ENCODE data around the gene ABR.
A peak's percentile ranks its signal among the peaks of the same experiment; 100 is the strongest.

- TF ChIP-seq POLR2A (IDR thresholded peaks at IDR 0.05) = no peak
- TF ChIP-seq CTCF (IDR thresholded peaks at IDR 0.05) = no peak
- peak in 1 of 4 donors; percentile 4 for TF ChIP-seq POLR2AphosphoS5 (IDR thresholded peaks at IDR 0.05)
- TF ChIP-seq EP300 (IDR thresholded peaks at IDR 0.05) = no peak
These were observed 176.8 kb downstream of the ABR start for GRCh38 chr17:1002771-1003555.
